Keratinocyte (primary cell): ENCODE measurements around the gene CRADD.

Experiments used
- CTCF ChIP-seq, 3 experiments: IDR thresholded peaks in 1 of 3; conservative IDR thresholded peaks in 1 of 3; optimal IDR thresholded peaks in 1 of 3; 2 replicates in 2 of 3; 3 replicates in 1 of 3; pipeline versions ENCODE3 to v1.5.1; 2011; ENCODE audit warnings: low read length in 3 of 3, mild to moderate bottlenecking in 3 of 3, moderate library complexity in 2 of 3, control low read depth in 1 of 3, inconsistent platforms in 1 of 3; ENCODE audit not compliant: insufficient read depth in 2 of 3; ENCODE audit errors: extremely low read depth in 1 of 3
- EZH2 ChIP-seq: IDR thresholded peaks from one replicate; pipeline ENCODE4 v1.6.1; 2012; ENCODE audit warnings: inconsistent platforms, mild to moderate bottlenecking, low read length, moderate library complexity

- no peak for TF ChIP-seq CTCF (optimal IDR thresholded peaks at IDR 0.05 in 1 of 3, IDR thresholded peaks at IDR 0.05 in 1 of 3, conservative IDR thresholded peaks at IDR 0.05 in 1 of 3; ENCODE audit: extremely low read depth in 1 of 3, insufficient read depth in 2 of 3, low read length in 3 of 3)
- TF ChIP-seq EZH2: no peak
Observed at GRCh38 chr12:93880853-93881522, 203.8 kb downstream of the CRADD start.
